DND-41 (cell line): ENCODE measurements around the gene PAH.

Source experiments
- ATAC-seq: fragments of 200-7000 bp; cut with Tn5 transposase; 3 replicates; pipeline ENCODE4 v1.9.1; 2021; ENCODE audit warnings: low read depth; ENCODE audit not compliant: insufficient read depth
- DNase-seq: peaks from one replicate; pipeline ENCODE4 v3.0.0-alpha.2; 2020
- H2AFZ ChIP-seq: 2 replicates; pipeline ENCODE4 v1.6.0; 2012; ENCODE audit warnings: low read depth, low read length
- H3K27ac ChIP-seq: 2 replicates; pipeline ENCODE4 v1.5.1; 2012; ENCODE audit warnings: low read length, inconsistent platforms
- H3K27me3 ChIP-seq: fragments of 200-600 bp; sonication (generic); 2 replicates; pipeline ENCODE4 v1.6.0; 2012; ENCODE audit warnings: low read length, mild to moderate bottlenecking, inconsistent platforms; ENCODE audit not compliant: insufficient read depth, poor library complexity
- H3K36me3 ChIP-seq: 2 replicates; pipeline ENCODE4 v1.5.1; 2012; ENCODE audit warnings: low read length, inconsistent platforms; ENCODE audit not compliant: insufficient read depth
- H3K4me1 ChIP-seq: 2 replicates; pipeline ENCODE4 v1.5.1; 2012; ENCODE audit warnings: mild to moderate bottlenecking, low read length; ENCODE audit not compliant: insufficient read depth
- H3K4me2 ChIP-seq: 2 replicates; pipeline ENCODE4 v1.6.0; 2012; ENCODE audit warnings: mild to moderate bottlenecking, moderate library complexity, low read length, inconsistent platforms; ENCODE audit not compliant: insufficient read depth
- H3K4me3 ChIP-seq, 2 experiments: fragments of 200-600 bp in 1 of 2; shearing (Covaris generic) in 1 of 2; 2 replicates each; pipeline ENCODE4 v1.5.1; 2012 to 2016; ENCODE audit warnings: inconsistent platforms in 2 of 2, low read length in 2 of 2, mild to moderate bottlenecking in 2 of 2, low read depth in 1 of 2, moderate library complexity in 1 of 2
- H3K79me2 ChIP-seq: 2 replicates; pipeline ENCODE4 v1.6.0; 2012; ENCODE audit warnings: low read length, inconsistent platforms; ENCODE audit not compliant: insufficient read depth
- H3K9ac ChIP-seq: 2 replicates; pipeline ENCODE4 v1.6.0; 2012; ENCODE audit warnings: low read depth, mild to moderate bottlenecking, inconsistent platforms, low read length, moderate library complexity
- H3K9me3 ChIP-seq: 2 replicates; pipeline ENCODE4 v1.5.1; 2012; ENCODE audit warnings: low read length, moderate library complexity, mild to moderate bottlenecking, inconsistent platforms; ENCODE audit not compliant: insufficient read depth, severe bottlenecking
- H4K20me1 ChIP-seq: 2 replicates; pipeline ENCODE4 v1.6.0; 2012; ENCODE audit warnings: low read length; ENCODE audit not compliant: insufficient read depth
- EZH2 ChIP-seq: IDR thresholded peaks from 3 replicates; pipeline ENCODE4 v1.6.1; 2012; ENCODE audit warnings: borderline replicate concordance, low read depth, mild to moderate bottlenecking, moderate library complexity, low read length, inconsistent platforms; ENCODE audit not compliant: severe bottlenecking
- TF ChIP-seq, protein P1 (sequence below): IDR thresholded peaks from 2 replicates; pipeline ENCODE4 v1.5.1; 2012; ENCODE audit warnings: borderline replicate concordance, low read length, moderate library complexity, mild to moderate bottlenecking; ENCODE audit not compliant: poor library complexity, severe bottlenecking; ENCODE audit errors: extremely low read depth

PAH gene

DNA sequence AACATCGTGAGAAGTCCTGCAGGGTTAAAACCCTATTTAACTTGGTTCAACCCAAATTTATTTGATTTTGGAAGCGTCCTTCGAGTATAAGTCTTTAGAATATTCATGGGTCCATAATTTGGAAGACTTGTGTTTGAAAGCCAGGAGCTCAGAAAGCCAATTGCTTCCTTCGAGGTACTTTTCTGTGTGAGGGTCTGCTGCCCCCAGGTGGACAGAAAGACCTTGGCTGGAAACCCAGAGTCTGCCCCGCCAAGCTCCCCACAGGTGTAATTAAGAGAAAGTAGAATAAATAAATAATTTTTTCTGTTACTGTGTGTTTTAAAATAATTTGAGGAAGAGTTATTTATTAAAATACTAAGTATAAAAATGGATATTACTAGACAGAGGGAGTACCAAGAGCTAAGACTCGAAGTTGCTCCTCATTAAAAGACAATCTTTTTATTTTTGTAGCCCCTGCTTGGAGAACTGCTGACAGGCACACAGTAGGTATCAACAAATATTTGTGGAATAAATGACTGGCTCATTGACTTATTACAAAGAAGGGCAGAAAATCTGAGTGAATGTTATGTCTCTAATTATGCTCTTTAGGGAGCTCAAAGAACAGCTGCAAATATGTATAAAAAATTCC lies 105.8 kb downstream of the PAH start:
- TF ChIP-seq, protein P1, sequence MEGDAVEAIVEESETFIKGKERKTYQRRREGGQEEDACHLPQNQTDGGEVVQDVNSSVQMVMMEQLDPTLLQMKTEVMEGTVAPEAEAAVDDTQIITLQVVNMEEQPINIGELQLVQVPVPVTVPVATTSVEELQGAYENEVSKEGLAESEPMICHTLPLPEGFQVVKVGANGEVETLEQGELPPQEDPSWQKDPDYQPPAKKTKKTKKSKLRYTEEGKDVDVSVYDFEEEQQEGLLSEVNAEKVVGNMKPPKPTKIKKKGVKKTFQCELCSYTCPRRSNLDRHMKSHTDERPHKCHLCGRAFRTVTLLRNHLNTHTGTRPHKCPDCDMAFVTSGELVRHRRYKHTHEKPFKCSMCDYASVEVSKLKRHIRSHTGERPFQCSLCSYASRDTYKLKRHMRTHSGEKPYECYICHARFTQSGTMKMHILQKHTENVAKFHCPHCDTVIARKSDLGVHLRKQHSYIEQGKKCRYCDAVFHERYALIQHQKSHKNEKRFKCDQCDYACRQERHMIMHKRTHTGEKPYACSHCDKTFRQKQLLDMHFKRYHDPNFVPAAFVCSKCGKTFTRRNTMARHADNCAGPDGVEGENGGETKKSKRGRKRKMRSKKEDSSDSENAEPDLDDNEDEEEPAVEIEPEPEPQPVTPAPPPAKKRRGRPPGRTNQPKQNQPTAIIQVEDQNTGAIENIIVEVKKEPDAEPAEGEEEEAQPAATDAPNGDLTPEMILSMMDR: peak; percentile 58
- no peak for TF ChIP-seq EZH2
- Histone ChIP-seq H3K36me3 (no peaks in the 10 kb centered on the region), H3K27ac (no peak overlapping the region), H3K4me1 (no peaks in the 10 kb centered on the region), H3K27me3 (no peaks in the 10 kb centered on the region), H4K20me1 (no peaks in the 10 kb centered on the region), H3K4me3 (no peak overlapping the region), H3K79me2 (no peaks in the 10 kb centered on the region), H3K9ac (no peak overlapping the region), H3K4me2 (no peak overlapping the region), H3K9me3 (no peaks in the 10 kb centered on the region), H2AFZ (no peak overlapping the region)
- DNase-seq (peak; percentile 30), ATAC-seq (no peak)

DNA sequence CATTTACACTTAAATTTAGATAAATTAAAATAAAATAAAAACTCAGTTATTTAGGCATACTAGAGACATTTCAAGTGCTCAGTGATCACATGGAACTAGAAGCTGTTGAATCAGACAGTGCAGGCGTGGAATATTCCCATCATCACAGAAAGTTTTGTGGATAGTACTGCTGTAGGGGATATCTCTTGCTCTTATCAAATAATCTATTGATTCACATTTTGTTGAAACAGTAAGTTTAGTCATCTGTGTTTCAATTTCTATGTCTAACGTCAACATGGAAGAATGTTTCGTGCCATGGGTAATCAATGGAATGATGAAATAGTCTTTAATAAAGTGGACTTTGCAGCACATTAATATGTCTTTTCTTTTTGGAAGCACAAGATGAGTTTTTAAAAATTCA lies 108.6 kb downstream of the PAH start:
- Histone ChIP-seq H3K36me3 (no peaks in the 10 kb centered on the region), H3K9me3 (no peaks in the 10 kb centered on the region), H3K79me2 (no peaks in the 10 kb centered on the region), H3K4me1 (no peaks in the 10 kb centered on the region), H3K4me2 (no peak overlapping the region), H2AFZ (no peak overlapping the region), H3K4me3 (no peak overlapping the region), H3K27ac (no peak overlapping the region), H4K20me1 (no peaks in the 10 kb centered on the region), H3K27me3 (no peaks in the 10 kb centered on the region), H3K9ac (no peak overlapping the region)
- no peak for DNase-seq
- no peak for ATAC-seq
- TF ChIP-seq EZH2: no peak
- TF ChIP-seq, protein P1: no peak

DNA sequence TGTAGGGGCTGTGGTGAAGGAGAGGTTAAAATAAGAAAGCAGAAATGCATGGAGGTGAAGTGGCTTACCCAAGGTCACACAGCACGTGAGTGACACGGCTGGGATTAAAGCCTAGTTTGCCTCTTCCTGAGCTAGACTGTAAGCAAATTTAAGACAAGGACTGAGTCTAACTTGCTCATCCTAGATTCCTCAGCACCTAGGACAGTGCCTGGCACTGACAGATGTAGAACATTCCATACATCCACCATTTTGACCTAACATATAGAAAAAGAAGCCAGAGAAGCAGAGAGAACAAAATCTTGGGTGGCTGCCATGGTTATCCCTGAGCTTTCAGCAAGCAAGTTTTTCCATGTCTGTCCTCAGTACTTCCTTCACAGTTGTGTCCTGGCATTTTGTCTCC lies 110.5 kb downstream of the PAH start:
- Histone ChIP-seq H3K4me2 (no peak overlapping the region), H3K4me1 (no peaks in the 10 kb centered on the region), H3K4me3 (no peak overlapping the region), H3K27me3 (no peaks in the 10 kb centered on the region), H3K27ac (no peak overlapping the region), H3K9ac (no peak overlapping the region), H4K20me1 (no peaks in the 10 kb centered on the region), H3K36me3 (no peaks in the 10 kb centered on the region), H3K79me2 (no peaks in the 10 kb centered on the region), H3K9me3 (no peaks in the 10 kb centered on the region), H2AFZ (no peak overlapping the region)
- ATAC-seq (no peak), DNase-seq (no peak)
- TF ChIP-seq, protein P1: no peak
- no peak for TF ChIP-seq EZH2

DNA sequence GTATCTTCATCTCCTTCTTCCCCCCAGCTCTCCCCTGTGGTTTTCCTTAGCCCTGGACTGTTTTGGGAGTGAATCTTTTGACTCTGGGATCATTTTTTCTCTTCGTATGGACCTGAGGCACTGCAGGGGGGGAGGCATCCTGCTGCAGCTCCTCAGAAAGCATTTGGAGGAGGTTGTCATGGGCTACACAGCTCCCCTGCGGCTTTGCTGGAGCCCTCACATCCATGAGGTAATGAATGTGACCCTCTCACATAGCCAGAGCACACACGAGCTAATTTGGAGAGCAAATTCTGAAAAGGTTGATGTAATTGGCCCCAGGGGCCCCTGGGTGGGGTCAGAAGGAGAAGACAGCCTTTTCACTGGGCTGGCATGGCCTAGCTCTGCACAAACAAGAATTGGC lies 110.9 kb downstream of the PAH start:
- Histone ChIP-seq H3K9me3 (no peaks in the 10 kb centered on the region), H3K27me3 (no peaks in the 10 kb centered on the region), H2AFZ (no peak overlapping the region), H4K20me1 (no peaks in the 10 kb centered on the region), H3K27ac (no peak overlapping the region), H3K4me1 (no peaks in the 10 kb centered on the region), H3K79me2 (no peaks in the 10 kb centered on the region), H3K36me3 (no peaks in the 10 kb centered on the region), H3K4me2 (no peak overlapping the region), H3K4me3 (no peak overlapping the region), H3K9ac (no peak overlapping the region)
- ATAC-seq: no peak
- no peak for DNase-seq
- no peak for TF ChIP-seq EZH2
